B cell (primary cell): ENCODE measurements around the gene OLFM3. TPM values are rescaled to one million over a fixed set of nuclear protein-coding genes. Genes with fewer than 3 reads are reported as not detected.

Experiments
- ATAC-seq: fragments of 200-7000 bp; cut with Tn5 transposase; one replicate; pipeline ENCODE4 v1.10.0; 2021; ENCODE audit warnings: low read depth, mild to moderate bottlenecking, moderate number of reproducible peaks, moderate library complexity
- CTCF ChIA-PET: fragments of 350-600 bp; sonication (Branson Sonifier 250); formaldehyde crosslinking; loops from one replicate; lab custom pipeline; 2021; ENCODE audit warnings: antibody characterized with exemption, inconsistent platforms; lab: Charles Lee
- POLR2A ChIA-PET: fragments of 350-600 bp; sonication (Branson Sonifier 250); formaldehyde crosslinking; loops from one replicate; lab custom pipeline; 2021; ENCODE audit warnings: antibody characterized with exemption; lab: Charles Lee
- DNase-seq: peaks from one replicate; pipeline ENCODE4 v3.0.0; 2013
- H2AFZ ChIP-seq: 2 replicates; pipeline ENCODE4 v1.6.1; 2012; ENCODE audit warnings: mild to moderate bottlenecking, low read depth, low read length; ENCODE audit not compliant: insufficient read depth, poor library complexity, severe bottlenecking
- H3K27ac ChIP-seq, 2 donors: 1 replicate in 1 of 2; 2 replicates in 1 of 2; pipeline ENCODE4 v1.5.1; 2012 to 2013; ENCODE audit warnings: low read length in 2 of 2, mild to moderate bottlenecking in 2 of 2, moderate library complexity in 1 of 2
- H3K27me3 ChIP-seq, 4 experiments: fragments of 200-600 bp in 1 of 4; sonication (generic) in 1 of 4; replicated peaks in 1 of 4; 1 replicate in 2 of 4; 2 replicates in 2 of 4; pipeline versions ENCODE4 v1.6.1 to v1.7.0; 2013 to 2016; ENCODE audit warnings: low read length in 3 of 4, mild to moderate bottlenecking in 2 of 4, mixed read lengths in 1 of 4, moderate library complexity in 1 of 4; ENCODE audit not compliant: insufficient read depth in 4 of 4, control insufficient read depth in 3 of 4; ENCODE audit errors: control extremely low read depth in 1 of 4
- H3K36me3 ChIP-seq, 2 experiments: replicated peaks in 1 of 2; 1 replicate in 1 of 2; 2 replicates in 1 of 2; pipeline versions ENCODE4 v1.6.1 to v1.7.1; 2013; ENCODE audit warnings: low read length in 1 of 2; ENCODE audit not compliant: insufficient read depth in 2 of 2, control insufficient read depth in 1 of 2; ENCODE audit errors: control extremely low read depth in 1 of 2, extremely low read depth in 1 of 2
- H3K4me1 ChIP-seq, 2 donors: fragments of 200-600 bp in 1 of 2; sonication (generic) in 1 of 2; 1 replicate in 1 of 2; 2 replicates in 1 of 2; pipeline versions ENCODE4 v1.5.1 to v1.6.1; 2013 to 2017; ENCODE audit warnings: low read length in 2 of 2; ENCODE audit not compliant: control insufficient read depth in 2 of 2, insufficient read depth in 2 of 2
- H3K4me2 ChIP-seq: replicated peaks from 2 replicates; pipeline ENCODE3; 2012; ENCODE audit warnings: mild to moderate bottlenecking, low read depth, low read length; ENCODE audit not compliant: poor library complexity, severe bottlenecking
- H3K4me3 ChIP-seq, 5 experiments: fragments of 200-600 bp in 1 of 5; sonication (generic) in 1 of 5; 1 replicate in 3 of 5; 2 replicates in 2 of 5; pipeline versions ENCODE4 v1.5.1 to v1.7.0; 2011 to 2016; ENCODE audit warnings: low read length in 4 of 5, mild to moderate bottlenecking in 4 of 5, low read depth in 2 of 5, control low read depth in 1 of 5, moderate library complexity in 1 of 5; ENCODE audit not compliant: insufficient read depth in 1 of 5; ENCODE audit errors: control extremely low read depth in 1 of 5, extremely low read depth in 1 of 5
- H3K79me2 ChIP-seq: fragments of 200-600 bp; sonication (generic); one replicate; pipeline ENCODE4 v1.6.0; 2016; ENCODE audit warnings: low read length; ENCODE audit not compliant: control insufficient read depth, insufficient read depth
- H3K9ac ChIP-seq: fragments of 200-600 bp; sonication (generic); 2 replicates; pipeline ENCODE4 v1.6.1; 2017; ENCODE audit warnings: mild to moderate bottlenecking, low read length, moderate library complexity
- H3K9me3 ChIP-seq, 3 donors: one replicate each; pipeline versions ENCODE4 v1.6.1 to v1.7.1; 2013; ENCODE audit warnings: low read length in 2 of 3; ENCODE audit not compliant: control insufficient read depth in 2 of 3, insufficient read depth in 1 of 3; ENCODE audit errors: control extremely low read depth in 1 of 3
- H4K20me1 ChIP-seq: 2 replicates; pipeline ENCODE4 v1.6.0; 2012; ENCODE audit warnings: mild to moderate bottlenecking, low read length; ENCODE audit not compliant: insufficient read depth, control insufficient read depth, poor library complexity, severe bottlenecking
- H3K27ac Mint-ChIP-seq: one replicate; pipeline ENCODE4 v1.8.0; 2021; ENCODE audit warnings: mixed read lengths
- H3K27me3 Mint-ChIP-seq: one replicate; pipeline ENCODE4 v1.8.0; 2021; ENCODE audit warnings: mixed read lengths
- H3K4me1 Mint-ChIP-seq: one replicate; pipeline ENCODE4 v1.8.0; 2021; ENCODE audit warnings: mixed read lengths
- H3K4me3 Mint-ChIP-seq: one replicate; pipeline ENCODE4 v1.8.0; 2021; ENCODE audit warnings: mixed read lengths
- H3K9me3 Mint-ChIP-seq: one replicate; pipeline ENCODE4 v1.8.0; 2022; ENCODE audit warnings: mixed read lengths; ENCODE audit not compliant: insufficient read depth
- CTCF ChIP-seq: fragments of 200-600 bp; IDR thresholded peaks from one replicate; pipeline ENCODE4 v1.8.0; 2022; ENCODE audit warnings: antibody characterized with exemption, mild to moderate bottlenecking
- EZH2 ChIP-seq: IDR thresholded peaks from 2 replicates; pipeline ENCODE4 v1.6.1; 2012; ENCODE audit warnings: borderline replicate concordance, low read depth, mild to moderate bottlenecking, moderate library complexity, low read length; ENCODE audit not compliant: insufficient read depth, poor library complexity, severe bottlenecking
- WGBS: methylation state at CpG from one replicate; pipeline ENCODE4 v1.1.5; 2013; ENCODE audit warnings: missing lambda C conversion rate; ENCODE audit not compliant: insufficient coverage; 5-methylcytosine and 5-hydroxymethylcytosine counted together
- intact Hi-C: fragments of 100-400 bp; cut with micrococcal nuclease; formaldehyde crosslinking; loops from one replicate; pipeline ENCODE4 v1.10.0; 2022
- polyA plus RNA-seq: library from polyadenylated mRNA; depleted of rRNA; stranded (reverse); fragments of >200 nt; gene quantifications from 2 replicates; pipeline ENCODE4 v1.2.3, GENCODE V29; 2012
- total RNA-seq, 2 donors: library from RNA; stranded (reverse); fragments of 120-200 nt in 1 of 2; gene quantifications; 1 replicate in 1 of 2; 2 replicates in 1 of 2; pipeline versions ENCODE4 v1.2.3 to v1.2.4, GENCODE V29; 2013 to 2022

OLFM3 gene
- total and polyA plus RNA-seq, 2 donors (not counting 1 experiment from before 2014, with no cell fraction given): not detected

- H3K79me2 ChIP-seq: no peaks in the 10 kb centered on the region
- no peaks in the 10 kb centered on the region for H3K4me1 ChIP-seq
- H3K27ac ChIP-seq: no peak overlapping the region
- ChIA-PET POLR2A (no interaction called here), CTCF (no interaction called here)
- no peak overlapping the region for H3K9ac ChIP-seq
- TF ChIP-seq CTCF (no peak), EZH2 (no peak)
- H3K27ac Mint-ChIP-seq: no peak overlapping the region
- peaks cover 4% of the 10 kb centered on the region for H3K4me1 Mint-ChIP-seq
- no peaks in the 10 kb centered on the region for H3K9me3 Mint-ChIP-seq
- DNase-seq (no peak), ATAC-seq (no peak)
- no peak overlapping the region for H2AFZ ChIP-seq
- H3K27me3 ChIP-seq: peaks cover 0 to 14% (median 0%) of the 10 kb centered on the region in 4 experiments
- H3K4me2 ChIP-seq: no peak overlapping the region
- H3K36me3 ChIP-seq: no peaks in the 10 kb centered on the region
- no peak overlapping the region for H3K4me3 Mint-ChIP-seq
- H3K9me3 ChIP-seq: peaks cover 0 to 5% (median 0%) of the 10 kb centered on the region in 3 donors
- intact Hi-C loops: no loop called here
- WGBS: no CpG with 5 or more reads among the region's 5 CpGs
- H3K27me3 Mint-ChIP-seq: peaks cover 21% of the 10 kb centered on the region
- no peak overlapping the region for H3K4me3 ChIP-seq
- no peaks in the 10 kb centered on the region for H4K20me1 ChIP-seq
Observed at GRCh38 chr1:101992821-101993575, 3.7 kb downstream of the OLFM3 start.

DNA sequence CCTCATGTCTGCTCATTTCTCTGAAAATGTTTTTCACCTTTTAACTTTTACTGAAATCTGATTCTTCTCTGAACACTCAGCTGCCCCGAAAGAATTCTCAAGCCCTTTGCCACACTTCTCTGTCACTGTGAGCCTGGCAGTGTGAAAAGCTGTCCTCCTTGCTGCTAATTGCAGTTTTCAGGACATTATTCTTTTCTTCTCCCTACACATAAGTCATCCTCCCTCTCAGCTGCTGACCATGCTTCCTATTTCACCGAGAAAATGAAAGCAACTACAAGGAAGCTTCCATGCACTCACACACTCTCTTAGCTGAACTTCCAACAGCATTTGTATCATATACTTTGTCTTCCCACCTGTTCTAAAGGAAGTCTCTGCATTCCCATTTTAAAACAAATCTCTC lies 15.8 kb downstream of the OLFM3 start:
- Mint-ChIP-seq H3K9me3 (no peaks in the 10 kb centered on the region), H3K27me3 (no peaks in the 10 kb centered on the region), H3K27ac (no peak overlapping the region), H3K4me3 (no peak overlapping the region), H3K4me1 (no peaks in the 10 kb centered on the region)
- CTCF ChIA-PET: no interaction called here
- no peak for DNase-seq
- POLR2A ChIA-PET: no interaction called here
- no peak overlapping the region for H3K4me3 ChIP-seq
- TF ChIP-seq CTCF: no peak
- TF ChIP-seq EZH2: no peak
- intact Hi-C loops: no loop called here
- H3K4me2 ChIP-seq: no peak overlapping the region
- no peaks in the 10 kb centered on the region for H4K20me1 ChIP-seq
- H3K27me3 ChIP-seq: no peaks in the 10 kb centered on the region
- H3K27ac ChIP-seq: no peak overlapping the region
- ATAC-seq: no peak
- no peak overlapping the region for H2AFZ ChIP-seq
- H3K36me3 ChIP-seq: no peaks in the 10 kb centered on the region
- H3K4me1 ChIP-seq: no peaks in the 10 kb centered on the region
- H3K9ac ChIP-seq: no peak overlapping the region
- H3K9me3 ChIP-seq: peaks cover 0 to 4% (median 0%) of the 10 kb centered on the region in 3 donors
- 0% methylated on average over 2 of the region's 2 CpGs for WGBS
- no peaks in the 10 kb centered on the region for H3K79me2 ChIP-seq
